ENCODE results near the gene FLAD1. TPM values are rescaled to one million over a fixed set of nuclear protein-coding genes. Genes with fewer than 3 reads are reported as not detected.

Gene FLAD1
- total and polyA plus RNA-seq, 2 of the 8 experiments (the other 6 are each of a cell fraction or from before 2014, with no cell fraction given): 104 to 143 TPM

GRCh38 chr1:155001425-155001674 lies 18.2 kb downstream of the FLAD1 start:
- Histone ChIP-seq H3K18ac (ENCODE audit: extremely low read depth, low read length) (peak overlapping the region; percentile 83), H2BK20ac (ENCODE audit: low read length) (peak overlapping the region; percentile 72; the same call in 1 of the 2 replicates), H2BK120ac (replicated peaks; ENCODE audit: low read depth, low read length) (no peak overlapping the region), H3K27ac (ENCODE audit: low read depth, low read length) (no peak overlapping the region; the same call in 1 of the 2 replicates), H3K4ac (replicated peaks; ENCODE audit: insufficient read length, low read depth, low read length) (peak overlapping the region; percentile 74), H3K79me2 (ENCODE audit: control insufficient read depth in 1 of 2, insufficient read depth in 2 of 2, low read length in 2 of 2) (peaks cover 0 to 33% of the 10 kb centered on the region in 2 experiments; a peak in 2 of 4 replicates), H2BK15ac (ENCODE audit: low read length) (no peak overlapping the region), H3K4me3 (ENCODE audit: extremely low read depth in 1 of 4, insufficient read depth in 2 of 4, low read depth in 3 of 4, low read length in 4 of 4) (peak overlapping the region; percentile 61 to 77 (median 63)), H3K79me1 (ENCODE audit: low read depth, low read length) (peaks cover 4% of the 10 kb centered on the region; the same call in 1 of the 2 replicates), H3K36me3 (ENCODE audit: control insufficient read depth in 2 of 4, insufficient read depth in 4 of 4, low read length in 3 of 4) (peaks cover 0 to 2% (median 0%) of the 10 kb centered on the region in 4 experiments; a peak in 2 of 8 replicates), H4K5ac (ENCODE audit: insufficient read length, low read depth, low read length) (peak overlapping the region; percentile 50), H3K9ac (replicated peaks in 1 of 4; ENCODE audit: extremely low read depth in 1 of 4, low read depth in 3 of 4, low read length in 3 of 4) (peak overlapping the region in 2 of 4 experiments; percentile 43 to 60; a peak in 2 of 7 replicates), H3K14ac (ENCODE audit: insufficient read length) (no peak overlapping the region), H3K9me3 (ENCODE audit: insufficient read depth in 2 of 2, low read depth in 1 of 2, low read length in 1 of 2) (no peaks in the 10 kb centered on the region), H3K23ac (ENCODE audit: insufficient read length) (no peak overlapping the region), H4K91ac (replicated peaks; ENCODE audit: insufficient read length, low read length) (peak overlapping the region; percentile 8), H2AFZ (ENCODE audit: low read length) (no peak overlapping the region), H2BK12ac (ENCODE audit: low read depth, low read length) (peak overlapping the region; percentile 80), H4K8ac (ENCODE audit: extremely low read depth, insufficient read depth, low read length) (0 out of 2 replicates have a peak overlapping the region, but pooled peaks have one; percentile 93), H3K56ac (replicated peaks; ENCODE audit: insufficient read length, low read depth, low read length) (no peak overlapping the region), H3K4me2 (ENCODE audit: insufficient read depth in 1 of 2, low read depth in 2 of 2, low read length in 2 of 2) (peak overlapping the region; percentile 79 to 87), H3K23me2 (ENCODE audit: low read depth, low read length) (peaks cover 18% of the 10 kb centered on the region; the same call in 1 of the 2 replicates), H2AK5ac (ENCODE audit: low read depth, low read length) (no peak overlapping the region), H3K4me1 (replicated peaks in 1 of 4; ENCODE audit: control insufficient read depth in 3 of 4, insufficient read depth in 4 of 4, low read length in 3 of 4) (peaks cover 6 to 18% (median 14%) of the 10 kb centered on the region in 4 experiments), H4K20me1 (replicated peaks in 1 of 2; ENCODE audit: control insufficient read depth in 1 of 2, insufficient read depth in 2 of 2, low read length in 2 of 2) (peaks cover 0 to 8% of the 10 kb centered on the region in 2 experiments), H3K27me3 (replicated peaks in 1 of 4; ENCODE audit: control insufficient read depth in 3 of 4, extremely low read depth in 1 of 4, insufficient read depth in 3 of 4, low read length in 3 of 4) (no peaks in the 10 kb centered on the region), H2BK5ac (ENCODE audit: low read depth, low read length) (peak overlapping the region; percentile 87)
- CTCF ChIA-PET (ENCODE audit: partially characterized antibody): interaction anchor here (0.9 to 14.0 kb wide), 7 partner anchors 13 to 90 kb away, joined by 3 to 334 read pairs (median 113); partner anchors contain the start of genes CKS1B, EFNA3, EFNA4 and FLAD1
- POLR2A ChIA-PET (ENCODE audit: partially characterized antibody): interaction anchor here (0.6 to 42.8 kb wide), 7 partner anchors 14 to 864 kb away, joined by 3 to 702 read pairs (median 4); partner anchors contain the start of genes CKS1B, EFNA3, EFNA4 and FLAD1
- peak; percentile 49 for TF ChIP-seq ASH2L (IDR thresholded peaks at IDR 0.05; ENCODE audit: low read length)
- TF ChIP-seq TBP (IDR thresholded peaks at IDR 0.05; ENCODE audit: low read depth, low read length): peak; percentile 5; the same call in 1 of the 2 replicates
- peak; percentile 9 to 45; a peak in 1 of 4 replicates for TF ChIP-seq HDAC2 (IDR thresholded peaks at IDR 0.05; ENCODE audit: borderline replicate concordance in 1 of 2, low read depth in 2 of 2, low read length in 2 of 2)
- TF ChIP-seq CREB1 (IDR thresholded peaks at IDR 0.05): no peak
- DNase-seq (ENCODE audit: low read depth in 1 of 2, low spot score in 2 of 2) (no peak), FAIRE-seq (no peak)
- WGBS, 2 experiments (ENCODE audit: extremely low coverage in 1 of 2, insufficient coverage in 1 of 2, insufficient read length in 1 of 2, insufficient replicate concordance in 2 of 2, low coverage in 1 of 2, low lambda C conversion rate in 2 of 2, missing lambda C conversion rate in 1 of 2): 0% methylated on average over 7 of the region's 11 CpGs; no CpG with 5 or more reads in 1 of the 2 experiments

Measured in H1 (cell line).